ENCODE results near the gene ADCY1. TPM values are rescaled to one million over a fixed set of nuclear protein-coding genes. Genes with fewer than 3 reads are reported as not detected.

The ADCY1 gene
- total RNA-seq, 4 donors from 2014 or later, result 0.34 to 1.9 (median 0.37) TPM

DNA sequence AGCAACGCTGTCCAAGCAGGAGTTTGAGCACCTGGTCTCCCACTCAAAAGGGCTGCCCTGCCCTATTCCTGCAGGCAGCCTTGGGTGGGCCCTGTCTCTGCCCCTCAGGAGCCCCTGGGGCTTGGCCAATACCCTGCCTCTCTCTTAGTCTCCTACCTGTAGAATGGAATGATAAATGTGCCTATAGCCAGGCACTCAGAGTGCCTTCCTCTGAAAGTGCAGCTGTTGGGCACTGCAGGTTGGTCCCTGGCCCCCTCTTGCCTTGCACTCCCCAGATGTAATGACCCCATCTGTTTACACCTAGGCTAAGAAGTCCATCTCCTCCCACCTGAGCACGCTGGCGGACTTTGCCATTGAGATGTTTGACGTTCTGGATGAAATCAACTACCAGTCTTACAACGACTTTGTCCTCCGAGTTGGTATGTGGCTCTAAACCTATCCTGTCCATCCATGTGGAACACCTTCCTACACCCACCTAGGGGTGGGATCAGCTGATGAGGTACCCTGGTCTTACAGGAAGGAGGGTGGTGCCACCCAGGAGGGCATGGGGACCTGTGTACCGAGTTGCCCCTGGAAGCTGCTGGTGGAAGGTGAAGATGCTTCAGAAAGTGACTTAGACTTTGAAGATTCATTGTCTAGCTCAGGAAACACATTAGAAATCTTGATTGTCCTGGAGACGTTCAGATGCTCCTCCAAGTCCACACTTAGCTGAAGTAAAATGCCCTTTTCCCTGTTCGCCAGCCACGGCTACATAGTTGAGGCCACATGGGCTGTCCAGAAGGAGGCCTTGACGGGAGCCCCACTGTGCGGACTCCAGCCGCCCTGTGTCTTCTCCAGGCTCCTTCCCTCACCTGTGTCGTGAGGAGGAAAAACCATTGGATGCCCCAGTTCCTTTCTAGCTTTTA lies 134.1 kb downstream of the ADCY1 start:
- no peaks in the 10 kb centered on the region for H3K9me3 ChIP-seq
- H3K4me1 ChIP-seq, result no peaks in the 10 kb centered on the region
- intact Hi-C loops (cut with DNase I), result no loop called here
- no peak overlapping the region for H3K4me3 ChIP-seq
- H3K27me3 ChIP-seq, result no peaks in the 10 kb centered on the region
- H3K27ac ChIP-seq, result peak overlapping the region in 1 of 4 donors; percentile 73
- H3K36me3 ChIP-seq, result no peaks in the 10 kb centered on the region
- 73 to 92% methylated on average over 13 to 14 of the region's 14 CpGs for WGBS, 2 donors
- no peak for DNase-seq
- TF ChIP-seq, protein P1, sequence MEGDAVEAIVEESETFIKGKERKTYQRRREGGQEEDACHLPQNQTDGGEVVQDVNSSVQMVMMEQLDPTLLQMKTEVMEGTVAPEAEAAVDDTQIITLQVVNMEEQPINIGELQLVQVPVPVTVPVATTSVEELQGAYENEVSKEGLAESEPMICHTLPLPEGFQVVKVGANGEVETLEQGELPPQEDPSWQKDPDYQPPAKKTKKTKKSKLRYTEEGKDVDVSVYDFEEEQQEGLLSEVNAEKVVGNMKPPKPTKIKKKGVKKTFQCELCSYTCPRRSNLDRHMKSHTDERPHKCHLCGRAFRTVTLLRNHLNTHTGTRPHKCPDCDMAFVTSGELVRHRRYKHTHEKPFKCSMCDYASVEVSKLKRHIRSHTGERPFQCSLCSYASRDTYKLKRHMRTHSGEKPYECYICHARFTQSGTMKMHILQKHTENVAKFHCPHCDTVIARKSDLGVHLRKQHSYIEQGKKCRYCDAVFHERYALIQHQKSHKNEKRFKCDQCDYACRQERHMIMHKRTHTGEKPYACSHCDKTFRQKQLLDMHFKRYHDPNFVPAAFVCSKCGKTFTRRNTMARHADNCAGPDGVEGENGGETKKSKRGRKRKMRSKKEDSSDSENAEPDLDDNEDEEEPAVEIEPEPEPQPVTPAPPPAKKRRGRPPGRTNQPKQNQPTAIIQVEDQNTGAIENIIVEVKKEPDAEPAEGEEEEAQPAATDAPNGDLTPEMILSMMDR (IDR thresholded peaks at IDR 0.05), result no peak
- no peak for TF ChIP-seq POLR2A (IDR thresholded peaks at IDR 0.05)

DNA sequence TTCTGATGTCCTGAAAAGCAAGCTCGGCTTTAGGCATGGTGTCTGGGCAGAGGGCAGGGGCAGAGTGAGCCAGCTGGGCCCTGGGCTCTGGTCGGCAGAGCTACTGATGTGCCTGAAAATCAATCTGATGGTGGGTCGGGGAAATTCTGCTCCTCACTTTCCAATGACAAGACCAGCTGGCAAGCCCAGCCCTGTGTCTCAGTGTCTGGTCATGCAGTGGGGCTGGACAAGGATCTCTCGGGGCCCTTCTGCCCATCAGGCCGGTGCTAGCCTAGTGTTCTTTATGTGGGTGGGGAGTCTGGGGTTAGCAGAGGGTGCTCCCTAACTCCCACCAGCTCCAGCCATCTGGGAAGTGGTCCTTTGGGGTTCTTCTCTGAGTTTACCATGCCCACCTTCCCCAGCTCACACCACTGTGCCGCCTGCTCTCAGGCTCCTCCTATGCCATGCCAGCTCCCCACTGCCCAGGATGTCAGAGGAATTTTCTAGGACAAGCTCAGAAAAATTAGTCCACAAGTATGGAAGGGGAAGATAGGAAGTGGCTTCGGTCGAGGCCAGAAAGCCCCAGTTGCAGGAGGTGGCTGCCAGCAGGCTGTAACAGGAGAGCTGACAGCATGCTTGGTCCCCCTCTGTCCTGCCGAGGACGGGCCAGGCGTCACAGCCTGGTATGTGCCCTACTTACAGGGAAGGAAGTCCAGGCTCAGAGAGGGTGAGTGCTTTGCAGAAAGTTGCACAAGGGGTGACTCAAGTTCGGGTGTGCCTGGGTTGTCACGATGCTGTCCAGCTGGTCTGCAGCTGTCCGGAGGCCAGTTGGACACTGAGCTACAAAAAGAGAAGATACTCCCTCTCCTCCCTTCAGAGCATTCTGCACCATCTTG lies 135.2 kb downstream of the ADCY1 start:
- Histone ChIP-seq H3K27ac (peak overlapping the region; percentile 39 to 73 (median 63)), H3K9me3 (no peaks in the 10 kb centered on the region), H3K4me3 (no peak overlapping the region), H3K36me3 (no peaks in the 10 kb centered on the region), H3K4me1 (no peaks in the 10 kb centered on the region), H3K27me3 (no peaks in the 10 kb centered on the region)
- intact Hi-C loops (cut with DNase I), result no loop called here
- DNase-seq, result no peak
- TF ChIP-seq, protein P1 (IDR thresholded peaks at IDR 0.05), result no peak
- no peak for TF ChIP-seq POLR2A (IDR thresholded peaks at IDR 0.05)
- 63 to 68% methylated on average over 9 to 11 of the region's 14 CpGs for WGBS, 2 donors

DNA sequence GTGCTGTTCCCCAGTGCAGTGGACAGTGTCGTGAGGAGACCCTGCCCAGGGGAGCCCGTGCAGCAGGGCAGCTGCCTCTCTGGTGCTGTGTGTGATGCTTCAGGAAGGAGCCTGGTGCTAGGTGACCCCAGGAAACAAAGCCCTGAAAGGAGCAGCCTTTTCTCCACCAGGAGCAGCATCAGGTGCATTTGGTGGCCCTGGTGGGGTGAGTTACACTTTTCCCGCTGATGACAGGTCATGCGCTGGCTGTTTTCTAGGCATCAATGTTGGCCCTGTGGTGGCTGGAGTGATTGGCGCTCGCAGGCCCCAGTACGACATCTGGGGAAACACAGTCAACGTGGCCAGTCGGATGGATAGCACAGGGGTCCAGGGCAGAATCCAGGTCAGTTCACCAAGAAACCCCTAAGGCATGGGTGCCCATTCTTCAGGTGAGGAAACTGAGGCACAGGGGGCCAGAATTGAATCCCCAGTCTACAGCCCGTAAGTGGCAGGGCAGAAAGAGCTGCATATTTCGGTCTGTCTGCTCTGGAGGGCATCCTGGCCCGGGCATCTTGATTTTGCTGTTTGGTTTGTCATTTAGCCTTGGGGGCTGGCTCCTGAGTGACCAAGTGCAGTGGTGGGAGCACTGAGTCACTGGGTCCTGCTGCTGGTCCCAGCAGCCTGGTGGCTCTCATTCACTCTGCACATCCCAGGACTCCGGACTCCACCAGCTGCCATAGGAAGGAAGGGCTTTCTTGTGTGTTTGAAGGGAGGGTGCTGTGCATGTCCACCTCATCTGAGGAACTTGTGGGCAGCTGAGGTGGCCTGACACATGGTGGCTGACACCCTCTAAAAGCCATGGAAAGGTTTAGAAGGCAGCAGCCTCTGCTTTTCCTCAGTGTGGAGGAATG lies 136.3 kb downstream of the ADCY1 start:
- Histone ChIP-seq H3K27me3 (no peaks in the 10 kb centered on the region), H3K9me3 (no peaks in the 10 kb centered on the region), H3K4me3 (no peak overlapping the region), H3K4me1 (no peaks in the 10 kb centered on the region), H3K27ac (peak overlapping the region in 2 of 4 donors; percentile 14 to 55), H3K36me3 (no peaks in the 10 kb centered on the region)
- no peak for DNase-seq
- TF ChIP-seq POLR2A (IDR thresholded peaks at IDR 0.05), result no peak
- TF ChIP-seq, protein P1 (IDR thresholded peaks at IDR 0.05), result no peak
- intact Hi-C loops (cut with DNase I), result no loop called here
- 89 to 90% methylated on average over 4 to 5 of the region's 13 CpGs for WGBS, 2 donors

DNA sequence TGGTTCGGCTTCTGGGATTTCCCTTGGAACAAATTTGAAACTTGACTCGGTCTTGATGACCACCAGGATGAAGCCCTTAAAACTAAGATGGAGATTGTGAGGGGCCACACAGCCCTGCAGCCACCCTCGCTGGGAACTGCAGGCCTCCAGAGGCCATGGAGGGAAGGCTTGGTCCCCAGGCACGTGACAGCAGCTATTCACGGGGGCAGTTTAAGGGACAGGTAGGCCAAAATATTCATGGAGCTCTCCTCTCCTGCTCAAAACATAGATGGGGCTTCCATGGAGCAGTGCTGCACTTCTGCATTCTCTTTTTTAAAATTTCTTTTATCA lies 137.0 kb downstream of the ADCY1 start:
- Histone ChIP-seq H3K27ac (no peak overlapping the region), H3K27me3 (no peaks in the 10 kb centered on the region), H3K4me3 (no peak overlapping the region), H3K4me1 (no peaks in the 10 kb centered on the region), H3K36me3 (no peaks in the 10 kb centered on the region), H3K9me3 (no peaks in the 10 kb centered on the region)
- 88 to 100% methylated on average over 2 to 4 of the region's 5 CpGs for WGBS, 2 donors
- no peak for DNase-seq
- intact Hi-C loops (cut with DNase I), result no loop called here
- no peak for TF ChIP-seq POLR2A (IDR thresholded peaks at IDR 0.05)
- TF ChIP-seq, protein P1 (IDR thresholded peaks at IDR 0.05), result no peak

Measured in esophagus squamous epithelium (tissue), 5 donors.